AML-193 (cell line): ENCODE results near the gene NAT16.
A peak's percentile ranks its signal among the peaks of the same experiment; 100 is the strongest.
"Not testable (repeated sequence)": the region's sequence is repeated elsewhere in the genome, so short reads cannot be mapped to it uniquely, and the experiment has no call there.

Experiments
- DNase-seq, 2 experiments: peaks; one replicate each; lab custom pipeline; 2025; lab: John Stamatoyannopoulos, UW

Gene NAT16

DNA sequence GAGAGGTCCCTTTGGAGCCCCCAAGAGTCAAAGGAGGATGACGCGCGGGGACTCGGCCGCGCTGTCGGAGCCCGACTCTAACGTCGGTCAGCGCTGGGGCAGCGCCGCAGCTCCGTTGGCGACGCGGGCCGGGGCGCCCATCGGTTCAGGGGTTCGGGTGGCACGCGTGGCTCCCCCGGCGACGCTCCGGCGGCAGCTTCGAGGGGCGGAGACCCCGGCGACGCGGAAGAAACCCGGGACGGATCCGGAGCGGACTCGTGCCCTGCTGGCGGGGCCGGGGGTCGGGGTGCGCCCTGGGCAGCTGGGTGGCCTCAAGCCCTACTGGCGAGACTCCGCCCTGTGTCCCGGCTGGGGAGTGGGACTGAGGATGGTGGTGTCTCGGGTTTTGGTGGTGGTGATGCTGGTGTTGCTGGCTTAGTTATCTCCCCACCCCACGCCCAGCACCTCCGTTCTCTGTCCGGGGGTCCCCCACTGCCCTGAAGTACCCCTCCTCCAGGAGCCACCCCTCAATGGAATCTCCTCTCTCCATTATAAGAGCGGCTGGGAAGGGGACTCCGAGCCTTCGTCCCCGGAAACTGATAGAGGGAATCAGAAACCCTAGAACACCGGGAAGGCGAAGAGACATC, at the start of gene NAT16:
NAT16 (minus strand) TSS at position 164 of the 626 bp plus-strand sequence. CDS start 5,486 bp downstream, outside the sequence.
- no peak for DNase-seq

DNA sequence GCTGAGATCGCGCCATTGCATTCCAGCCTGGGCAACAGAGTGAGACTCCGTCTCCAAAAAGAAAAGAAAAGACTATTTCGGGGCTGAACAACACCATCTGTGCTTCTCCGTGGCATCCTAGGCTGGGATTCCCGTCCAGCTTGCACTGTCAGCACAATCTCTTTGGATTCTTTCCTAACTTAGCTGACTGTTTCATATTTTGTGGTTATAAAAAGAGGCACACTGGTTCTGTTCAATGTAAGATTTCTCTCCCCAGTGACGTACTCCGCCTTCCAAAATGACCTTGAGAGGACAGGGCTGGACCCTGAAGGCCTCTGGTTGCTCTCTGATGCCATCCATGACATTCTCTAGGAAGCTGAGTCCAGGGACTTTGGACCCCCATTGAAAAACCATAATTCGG, 46.6 kb upstream of the NAT16 start:
- no peak for DNase-seq

DNA sequence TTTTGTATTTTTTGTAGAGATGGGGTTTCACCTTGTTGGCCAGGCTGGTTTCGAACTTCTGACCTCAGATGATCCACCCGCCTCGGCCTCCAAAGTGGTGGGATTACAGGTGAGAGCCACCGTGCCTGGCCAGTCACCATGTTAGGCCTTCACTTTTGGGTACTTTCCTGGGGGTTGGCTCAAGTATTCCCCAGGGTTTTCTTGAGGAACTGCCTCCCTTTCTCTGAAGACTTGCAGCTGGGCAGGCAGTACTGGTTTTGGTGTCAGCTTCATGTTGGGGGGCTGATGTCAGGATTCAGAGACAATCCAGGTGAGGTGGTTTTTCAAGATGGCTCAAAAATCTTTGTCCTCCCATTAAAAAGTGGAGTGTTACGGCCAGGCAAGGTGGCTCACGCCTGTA, 45.6 kb upstream of the NAT16 start:
- no peak for DNase-seq

DNA sequence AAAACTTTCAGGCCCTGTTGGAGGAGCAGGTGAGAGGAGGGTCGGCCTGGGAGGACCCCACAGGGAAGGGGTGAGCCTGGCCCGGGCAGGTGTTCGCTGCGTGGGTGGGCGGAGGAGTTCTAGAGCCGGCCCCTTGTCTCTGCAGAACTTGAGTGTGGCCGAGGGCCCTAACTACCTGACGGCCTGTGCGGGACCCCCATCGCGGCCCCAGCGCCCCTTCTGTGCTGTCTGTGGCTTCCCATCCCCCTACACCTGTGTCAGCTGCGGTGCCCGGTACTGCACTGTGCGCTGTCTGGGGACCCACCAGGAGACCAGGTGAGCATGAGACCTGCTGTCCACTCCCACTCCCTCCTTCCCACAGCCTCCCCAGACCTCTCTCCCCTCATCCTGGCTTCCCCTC, 43.4 kb upstream of the NAT16 start:
- DNase-seq = no peak

DNA sequence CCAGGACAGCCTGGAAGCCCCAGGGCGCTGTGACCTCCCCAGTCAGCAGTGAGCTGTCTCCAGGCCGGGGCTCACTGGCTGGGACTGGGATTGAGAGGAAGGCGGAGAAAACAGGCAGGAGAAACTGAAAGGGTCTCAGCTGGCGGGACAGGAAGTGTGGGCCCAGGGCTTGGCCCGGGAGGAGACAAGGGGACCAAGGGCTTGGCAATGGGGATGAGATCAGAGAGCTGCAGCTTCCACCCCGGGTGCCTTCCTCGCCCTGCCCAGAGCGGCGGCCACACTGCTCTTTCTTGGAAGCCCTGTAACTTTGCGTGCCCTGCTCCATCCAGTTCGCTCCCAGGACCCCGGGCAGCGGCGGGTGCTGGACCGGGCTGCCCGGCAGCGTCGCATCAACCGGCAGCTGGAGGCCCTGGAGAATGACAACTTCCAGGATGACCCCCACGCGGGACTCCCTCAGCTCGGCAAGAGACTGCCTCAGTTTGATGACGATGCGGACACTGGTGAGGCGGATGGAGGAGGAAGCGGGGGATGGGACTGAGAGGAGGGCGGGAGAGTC, 42.3 kb upstream of the NAT16 start:
- DNase-seq = no peak

DNA sequence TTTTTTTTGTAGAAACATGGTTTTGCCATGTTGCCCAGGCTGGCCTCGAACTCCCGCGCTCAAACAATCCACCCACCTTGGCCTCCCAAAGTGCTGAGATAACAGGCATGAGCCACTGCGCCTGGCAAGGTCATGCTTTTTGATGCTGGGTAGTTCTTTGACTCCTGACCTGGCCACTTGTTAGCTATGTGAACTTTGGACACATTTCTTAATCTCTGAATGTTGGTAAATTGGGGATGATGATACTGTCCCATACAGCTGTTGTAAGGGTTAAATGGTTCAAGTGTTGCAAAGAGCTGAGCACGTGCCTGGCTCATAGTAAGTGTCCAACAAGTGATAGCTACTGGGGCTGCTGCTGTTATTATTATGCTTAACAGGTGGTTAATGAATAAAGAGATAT, 40.2 kb upstream of the NAT16 start:
- DNase-seq = no peak

DNA sequence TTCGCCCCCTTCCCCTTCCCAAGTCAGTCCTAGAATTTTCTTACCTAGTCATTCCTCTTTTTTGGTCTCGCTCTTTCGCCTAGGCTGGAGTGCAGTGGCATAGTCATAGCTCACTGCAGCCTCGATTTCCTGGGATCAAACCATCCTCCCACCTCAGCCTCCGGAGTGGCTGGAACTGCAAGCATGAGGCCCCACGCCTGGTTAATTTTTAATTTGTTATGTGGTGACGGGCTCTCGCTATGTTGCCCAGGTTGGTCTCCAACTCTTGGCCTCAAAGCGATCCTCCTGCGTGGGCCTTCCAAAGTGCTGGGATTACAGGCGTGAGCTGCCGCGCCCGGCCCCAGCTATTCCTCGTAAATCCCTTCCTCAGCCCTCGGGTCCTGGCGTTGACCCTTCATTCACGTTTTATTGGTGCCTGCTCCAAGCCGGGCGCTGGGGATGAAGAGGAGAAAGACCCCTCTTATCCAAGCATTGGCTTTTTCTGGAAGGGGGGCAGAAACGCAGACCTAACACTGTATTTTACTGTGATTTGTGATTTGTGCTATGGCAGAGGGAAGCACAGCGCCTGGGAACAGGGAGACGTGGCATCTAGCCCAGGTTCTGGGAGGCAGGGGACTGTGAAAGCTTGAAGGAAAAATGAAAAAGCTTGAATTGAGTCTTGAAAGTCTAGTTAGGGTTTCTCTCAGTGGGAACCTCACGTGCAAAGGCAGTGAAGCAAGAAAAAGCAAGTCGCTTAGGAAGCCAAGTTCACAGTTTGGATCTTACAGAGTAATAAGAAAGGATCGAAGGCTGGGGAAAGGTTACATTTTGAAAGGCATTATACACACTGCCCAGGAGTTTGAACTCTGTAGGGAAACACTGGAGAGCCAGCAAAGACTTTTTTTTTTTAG, 38.4 kb upstream of the NAT16 start:
- DNase-seq = no peak

DNA sequence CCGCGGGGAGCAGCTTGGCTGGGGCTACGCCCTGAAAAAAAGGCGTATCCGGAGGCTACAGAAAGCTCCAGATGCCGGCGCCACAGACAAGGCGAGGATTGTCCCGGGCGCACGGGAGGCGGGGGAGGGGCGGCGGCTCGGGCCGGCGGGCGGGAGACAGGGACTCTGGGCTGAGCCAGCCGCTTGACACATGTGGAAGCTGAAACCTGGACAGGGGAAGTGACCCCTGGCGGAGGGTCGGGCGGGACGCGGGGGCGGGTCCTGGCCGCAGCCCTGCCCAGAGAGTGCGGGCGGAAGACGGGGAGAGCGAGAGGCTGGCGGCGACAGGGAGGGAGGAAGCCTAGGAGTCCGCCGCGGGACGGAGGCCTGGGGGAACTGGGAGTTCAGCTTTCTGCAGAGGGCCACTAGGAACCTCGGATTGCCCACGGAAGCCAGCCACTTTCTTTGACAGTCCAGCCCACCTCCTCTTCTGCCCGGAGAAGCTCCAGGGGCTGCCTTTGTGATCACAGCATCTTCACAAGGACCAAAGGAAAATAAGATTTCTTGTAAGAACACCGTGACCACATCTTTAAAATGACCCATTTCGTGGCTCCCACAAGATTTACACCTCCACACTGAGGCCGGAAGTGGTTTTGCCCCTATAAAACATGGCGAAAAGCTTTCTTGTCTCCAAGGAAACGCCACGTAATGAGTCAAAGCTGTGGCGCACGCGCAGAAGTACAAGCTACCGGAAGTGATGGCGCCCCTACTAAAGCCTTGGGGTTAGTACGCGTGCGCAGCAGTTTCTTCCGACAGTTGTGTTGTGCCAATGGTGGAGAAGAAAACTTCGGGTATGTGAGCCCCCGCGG, 37.5 kb upstream of the NAT16 start, which contains the start of the genes PLOD3 and ZNHIT1:
PLOD3 (minus strand) TSS at position 194 of the 848 bp plus-strand sequence. CDS start 307 bp downstream, outside the sequence.
ZNHIT1 (plus strand) TSS at position 778 of the 848 bp plus-strand sequence; CDS start at position 809, 31 bp downstream.
- DNase-seq = peak; percentile 95 to 96

DNA sequence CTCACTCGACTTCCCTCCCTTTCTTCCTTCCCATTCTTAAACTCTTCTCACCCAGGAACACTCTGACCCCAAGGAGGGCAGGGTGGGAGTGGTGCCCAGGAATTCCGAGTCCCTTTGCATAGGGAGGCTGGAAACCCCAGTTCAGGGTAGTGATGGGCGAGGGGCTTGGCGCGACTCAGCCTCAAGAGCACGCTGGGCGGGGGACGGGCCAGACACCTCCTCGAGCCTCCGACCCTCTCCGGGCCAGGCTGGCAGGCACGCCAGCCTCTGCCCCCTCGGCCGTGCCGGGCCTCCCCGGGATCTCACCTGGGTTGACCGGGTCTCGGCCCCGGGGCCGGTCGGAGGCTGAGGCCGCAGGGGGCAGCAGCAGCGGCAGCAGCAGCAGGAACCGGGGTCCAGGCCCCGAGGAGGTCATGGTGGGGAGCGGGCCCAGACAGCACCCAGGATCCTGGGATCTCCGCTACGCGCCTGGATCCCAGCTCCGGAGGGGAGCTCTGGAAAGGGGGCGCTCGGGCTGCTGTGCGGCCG, 36.8 kb upstream of the NAT16 start:
- no peak for DNase-seq

DNA sequence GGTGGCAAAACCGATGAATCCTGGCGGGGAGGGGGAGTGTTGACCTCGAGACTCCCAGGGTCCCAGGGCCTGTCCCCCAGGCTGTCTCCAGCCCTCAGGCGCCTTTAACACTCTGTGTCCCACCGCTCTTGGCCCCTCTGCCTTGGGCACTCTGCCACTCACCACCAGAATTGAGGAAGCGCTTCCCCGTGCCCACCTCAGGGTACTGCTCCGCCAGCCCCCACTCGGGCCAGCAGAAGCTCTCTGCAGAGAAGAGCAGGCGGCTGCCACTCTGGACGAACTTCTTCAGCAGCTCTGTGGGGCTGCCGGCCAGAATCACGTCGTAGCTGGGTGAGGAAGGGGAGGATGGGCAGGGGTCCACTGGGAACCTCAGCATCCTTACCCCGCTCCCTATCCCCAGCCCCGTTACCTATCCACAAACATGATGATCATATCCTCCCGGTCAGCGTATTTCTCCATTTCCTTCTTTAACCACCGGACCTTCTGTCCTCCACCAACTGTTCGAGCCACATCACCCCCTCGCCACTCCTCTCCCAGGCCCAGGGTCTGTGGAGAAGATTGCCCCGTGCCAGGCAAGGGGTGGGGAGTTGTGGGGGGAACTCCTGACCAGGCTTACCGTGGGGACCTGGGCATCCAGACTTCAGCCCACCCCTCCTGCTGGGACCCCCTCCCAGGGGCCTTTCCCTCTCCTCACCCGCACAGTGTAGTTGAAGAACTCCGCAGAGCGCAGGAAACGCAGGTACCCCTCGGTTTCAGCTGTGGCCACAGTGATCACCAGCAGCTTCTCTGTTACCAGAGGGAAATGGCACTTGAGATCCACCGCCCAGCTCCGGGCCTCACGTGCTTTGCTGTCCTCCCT, 36.1 kb upstream of the NAT16 start:
- DNase-seq = peak; percentile 4 to 14

DNA sequence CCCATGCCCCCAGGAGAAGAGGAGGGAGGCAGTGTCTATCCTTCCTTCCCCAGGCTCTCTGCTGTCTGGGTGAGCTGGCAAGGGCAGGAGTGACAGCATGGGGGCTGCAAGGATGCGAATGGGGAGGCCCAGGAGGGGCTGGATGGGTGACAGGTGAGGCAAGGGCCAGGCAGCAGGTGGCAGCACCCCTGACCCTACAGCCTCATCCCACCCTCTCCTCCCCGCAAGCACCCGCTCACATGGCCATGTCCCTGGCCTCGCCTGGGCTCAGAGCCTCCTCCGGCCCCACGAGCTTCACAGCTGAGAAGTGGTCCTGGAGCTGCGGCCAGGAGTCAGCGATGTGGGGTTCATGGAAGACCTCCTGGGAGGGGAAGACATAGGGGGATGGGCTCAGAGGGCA, 31.9 kb upstream of the NAT16 start:
- no peak for DNase-seq

DNA sequence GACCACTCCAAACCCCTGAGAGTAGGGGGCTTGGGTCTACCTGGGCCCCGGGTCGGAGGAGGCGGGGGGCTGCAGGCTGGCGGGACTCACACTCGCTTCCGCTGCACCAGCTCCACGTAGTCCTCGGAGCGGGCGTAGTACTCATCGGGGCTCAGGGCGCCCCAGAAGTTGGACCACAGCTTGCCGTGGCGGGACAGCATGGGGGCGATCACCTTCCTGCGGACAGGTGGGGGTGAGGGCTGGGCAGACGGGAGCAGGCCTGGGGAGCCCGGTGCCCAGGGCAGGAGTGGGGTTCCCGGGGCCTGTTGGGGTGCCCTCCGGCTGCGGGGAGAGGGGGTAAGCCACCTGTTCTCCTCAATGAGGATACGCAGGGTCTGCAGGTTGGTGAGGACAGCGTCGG, 31.4 kb upstream of the NAT16 start:
- DNase-seq = no peak

DNA sequence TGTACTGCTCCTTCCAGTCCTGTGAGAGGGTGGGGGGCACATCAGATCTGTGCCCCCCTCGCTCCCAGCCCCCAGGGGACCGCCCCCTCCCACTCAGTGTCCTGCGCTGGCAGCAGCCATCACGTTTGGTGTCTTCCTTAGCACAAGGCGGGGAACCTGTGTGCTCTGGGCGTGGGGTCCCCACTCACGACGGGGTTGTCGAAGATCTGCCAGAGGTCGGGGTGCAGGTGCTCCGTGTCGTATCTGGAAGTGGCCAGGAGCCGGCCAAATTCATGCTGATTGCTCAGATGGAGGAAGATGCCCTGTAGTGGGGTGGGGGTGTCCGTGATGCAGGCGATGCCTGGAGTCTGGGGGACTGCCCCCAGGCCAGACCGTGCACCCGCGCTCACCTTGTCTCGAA, 30.1 kb upstream of the NAT16 start:
- DNase-seq = no peak

DNA sequence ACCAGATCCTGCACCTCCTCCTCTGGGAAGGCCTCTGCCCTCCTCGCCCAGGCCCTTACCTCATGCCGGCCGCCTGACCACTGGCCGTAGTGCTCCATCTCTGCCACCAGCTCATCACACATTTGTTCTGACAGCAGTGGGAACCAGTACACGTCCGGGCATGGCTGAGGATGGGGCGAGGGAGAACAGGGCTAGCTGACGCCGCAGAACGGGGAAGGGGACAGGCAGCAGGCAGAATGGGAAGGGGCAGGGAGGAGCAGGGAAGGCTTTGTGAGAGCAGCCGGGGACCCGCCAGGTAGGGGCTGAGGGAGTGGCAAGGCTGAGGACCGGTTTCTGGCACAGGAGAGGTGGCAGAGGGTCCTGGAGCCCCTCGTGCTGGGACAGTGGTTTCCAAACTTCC, 28.7 kb upstream of the NAT16 start:
- DNase-seq = no peak

DNA sequence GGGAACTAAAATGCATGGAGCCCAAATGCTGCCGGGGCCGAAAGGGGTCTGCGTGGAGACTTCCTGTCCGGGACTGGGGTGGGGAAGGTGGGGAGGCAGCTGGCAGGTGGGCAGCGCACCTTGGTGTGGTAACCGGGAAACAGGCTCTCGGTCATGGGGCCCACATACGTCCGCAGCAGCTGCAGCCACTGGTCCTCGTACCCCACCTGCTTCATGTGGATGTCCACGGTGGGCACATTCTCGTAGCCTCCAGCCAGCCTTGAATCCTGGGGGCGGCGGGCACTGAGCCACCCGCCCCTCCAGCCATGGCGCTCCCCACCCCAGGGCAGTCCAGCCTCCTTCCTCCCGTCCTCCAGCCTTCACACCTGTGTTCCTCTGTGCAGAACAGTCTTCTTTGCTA, 27.4 kb upstream of the NAT16 start:
- DNase-seq = no peak

DNA sequence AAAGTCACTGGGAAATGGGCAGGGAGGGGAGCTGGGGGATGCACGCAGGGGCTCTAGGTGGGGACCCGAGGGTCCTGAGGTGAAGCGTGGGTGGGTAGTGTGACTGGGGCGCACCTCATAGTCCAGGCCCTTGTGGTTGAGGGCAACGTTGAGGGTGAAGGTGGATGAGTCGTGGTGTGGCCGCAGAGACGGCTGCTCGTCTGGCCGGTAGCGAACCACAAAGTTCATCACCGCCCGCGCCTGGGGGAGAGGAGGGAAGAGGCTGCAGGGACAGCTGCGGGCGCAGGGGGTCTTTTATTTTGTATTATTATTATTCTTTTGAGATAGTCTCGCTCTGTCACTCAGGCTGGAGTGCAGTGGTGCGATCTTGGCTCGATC, 26.6 kb upstream of the NAT16 start:
- DNase-seq = no peak

DNA sequence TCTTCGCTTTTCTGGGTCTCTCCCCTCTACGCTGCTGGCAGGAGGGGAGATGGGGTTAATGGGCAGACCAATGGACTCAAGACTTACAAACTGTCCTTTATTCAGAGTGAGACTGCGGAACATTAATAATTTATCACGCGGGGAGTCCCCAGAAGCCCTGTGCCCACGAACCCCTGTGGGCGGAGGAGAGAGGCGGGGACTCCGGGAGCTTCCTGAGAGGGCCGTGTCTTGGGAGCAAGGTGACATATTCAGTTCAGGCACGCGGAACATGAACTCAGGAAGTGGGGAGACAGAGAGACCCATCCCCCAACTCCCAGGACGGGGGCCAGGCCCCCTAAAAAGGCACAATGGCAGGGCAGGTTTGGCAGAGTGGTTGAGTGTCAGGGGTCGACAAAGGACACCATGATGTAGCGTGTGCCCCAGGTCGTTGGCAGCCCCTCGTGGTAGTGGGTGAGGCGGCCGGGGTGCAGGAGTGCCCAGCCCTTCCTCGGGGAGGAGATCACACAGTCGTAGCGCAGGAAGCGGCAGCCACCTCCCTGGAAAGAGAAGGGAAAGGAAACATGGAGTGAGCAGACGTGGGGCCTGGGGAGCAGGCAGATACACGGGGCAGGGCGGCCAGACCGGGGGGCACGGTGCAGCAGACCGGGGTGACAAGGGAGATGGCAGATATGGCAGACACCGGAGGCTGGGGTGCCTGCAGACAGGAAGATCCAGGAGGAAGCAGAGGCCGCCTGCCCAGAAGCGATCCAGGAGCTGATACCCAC, 26.0 kb upstream of the NAT16 start:
- DNase-seq = no peak

DNA sequence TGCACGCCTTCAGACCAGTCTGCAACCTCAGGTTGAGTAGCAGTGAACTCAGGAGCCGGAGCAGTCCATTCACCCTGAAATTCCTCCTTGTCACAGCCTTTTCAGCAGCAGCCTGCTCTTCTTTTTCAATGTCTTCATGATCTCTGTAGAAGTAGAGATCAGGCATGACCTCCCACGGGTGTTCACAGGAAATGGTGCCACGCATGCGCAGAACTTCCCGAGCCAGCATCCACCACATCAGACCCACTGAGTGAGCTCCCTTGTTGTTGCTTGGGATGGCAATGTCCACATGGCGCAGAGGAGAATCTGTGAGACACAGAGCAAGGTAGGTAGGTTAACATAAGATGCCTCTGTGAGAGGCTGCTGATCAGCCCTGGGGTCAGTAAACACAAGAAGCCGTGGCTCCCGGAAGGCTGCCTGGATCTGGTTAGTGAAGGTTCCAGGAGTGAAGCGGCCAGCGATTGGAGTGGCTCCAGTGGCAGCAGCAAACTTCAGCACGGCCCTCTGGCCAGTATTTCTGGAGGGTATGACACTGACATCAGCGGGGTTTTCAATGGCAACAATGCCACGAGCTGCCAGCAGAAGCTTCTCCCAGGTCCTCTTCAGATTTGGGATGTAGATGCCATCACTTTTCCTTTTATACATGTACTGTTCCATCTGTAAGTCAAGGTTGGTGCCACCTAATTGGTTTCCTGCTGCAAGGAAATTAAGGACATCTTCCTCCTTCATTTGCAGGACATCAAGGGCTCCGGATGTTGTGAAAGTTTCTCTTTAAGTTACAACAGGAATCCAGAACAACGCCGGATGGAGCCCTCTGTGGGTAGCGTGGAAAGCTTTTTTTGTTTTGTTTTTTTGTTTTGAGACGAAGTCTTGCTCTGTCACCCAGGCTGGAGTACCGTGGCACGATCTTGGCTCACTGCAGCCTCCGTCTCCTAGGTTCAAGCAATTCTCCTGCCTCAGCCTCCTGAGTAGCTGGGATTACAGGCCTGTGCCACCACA, 23.9 kb upstream of the NAT16 start:
- DNase-seq = not testable (repeated sequence)

DNA sequence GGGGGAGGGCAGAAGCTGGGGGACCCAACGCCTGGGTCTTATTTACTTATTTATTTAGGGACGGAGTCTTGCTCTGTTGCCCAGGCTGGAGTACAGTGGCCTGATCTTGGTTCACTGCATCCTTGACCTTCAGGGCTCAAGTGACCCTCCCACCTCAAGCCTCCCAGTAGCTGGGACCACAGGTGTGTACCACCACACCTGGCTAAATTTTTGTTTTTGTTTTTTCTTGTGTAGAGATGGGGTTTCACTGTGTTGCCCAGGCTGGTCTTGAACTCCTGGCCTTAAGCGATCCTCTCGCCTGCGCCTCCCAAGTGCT, 22.5 kb upstream of the NAT16 start:
- DNase-seq = no peak
